Stimulated activated CD8-positive, alpha-beta memory T cell treated with anti-CD3 and anti-CD28 coated beads, Interleukin-7, amount 100 ng/mL, for 1 hour (primary cell): ENCODE measurements around the gene JAKMIP1.

Source experiments
- DNase-seq, 2 donors: peaks; one replicate each; pipeline ENCODE4 v3.0.0-alpha.2; 2020; ENCODE audit warnings: low read depth in 2 of 2

JAKMIP1 gene

GRCh38 chr4:6201580-6202091, 1.3 kb upstream of the JAKMIP1 start:
- no peak for DNase-seq

DNA sequence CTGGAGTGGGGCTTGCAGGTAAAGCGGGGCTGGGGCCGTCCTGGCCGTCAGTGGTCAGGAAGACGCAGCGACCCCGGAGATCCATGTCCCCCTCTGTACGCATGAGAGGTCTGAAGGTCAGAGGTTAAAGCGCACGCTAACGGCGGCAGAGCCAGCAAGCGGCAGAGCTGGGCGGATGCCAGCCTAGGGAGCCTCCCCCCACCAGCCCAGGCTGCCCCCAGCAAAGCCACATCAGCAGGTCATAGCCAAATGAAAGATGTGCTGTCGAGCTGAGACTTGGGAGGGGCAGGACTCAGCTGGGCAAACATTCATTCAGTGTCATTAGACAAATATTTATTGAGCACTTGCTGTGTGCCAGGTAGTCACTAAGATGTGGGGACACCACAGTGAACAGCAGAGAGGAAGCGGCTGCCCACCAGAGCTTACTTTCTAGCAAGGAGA, 593 bp upstream of the JAKMIP1 start:
- DNase-seq = no peak

- DNase-seq = no peak
These were observed 877 bp downstream of the JAKMIP1 start for GRCh38 chr4:6199422-6199921.

GRCh38 chr4:6198768-6199421, 1.5 kb downstream of the JAKMIP1 start:
- no peak for DNase-seq

DNA sequence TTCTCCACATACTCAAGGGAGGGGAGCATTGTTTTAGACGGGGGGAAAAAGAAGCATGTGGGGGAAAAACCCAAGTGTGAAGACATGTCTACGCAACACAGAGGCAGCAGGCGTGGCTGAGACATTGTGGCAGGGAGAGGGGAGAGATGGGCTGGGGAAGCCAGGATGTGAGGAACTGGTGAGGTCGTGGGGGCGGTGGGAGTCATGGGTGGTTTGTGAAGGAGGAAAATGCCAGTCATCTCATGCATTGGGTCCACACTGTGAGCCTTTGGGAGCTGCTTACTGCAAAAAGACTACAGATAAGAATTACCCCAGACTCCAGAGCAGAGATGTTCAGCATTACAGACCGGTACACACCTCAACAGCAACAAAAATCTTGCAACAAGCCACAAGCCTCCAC, 2.1 kb downstream of the JAKMIP1 start:
- DNase-seq = peak in 1 of 2 donors; percentile 36

- DNase-seq = no peak
These were observed 2.7 kb downstream of the JAKMIP1 start for GRCh38 chr4:6197433-6198174.

DNA sequence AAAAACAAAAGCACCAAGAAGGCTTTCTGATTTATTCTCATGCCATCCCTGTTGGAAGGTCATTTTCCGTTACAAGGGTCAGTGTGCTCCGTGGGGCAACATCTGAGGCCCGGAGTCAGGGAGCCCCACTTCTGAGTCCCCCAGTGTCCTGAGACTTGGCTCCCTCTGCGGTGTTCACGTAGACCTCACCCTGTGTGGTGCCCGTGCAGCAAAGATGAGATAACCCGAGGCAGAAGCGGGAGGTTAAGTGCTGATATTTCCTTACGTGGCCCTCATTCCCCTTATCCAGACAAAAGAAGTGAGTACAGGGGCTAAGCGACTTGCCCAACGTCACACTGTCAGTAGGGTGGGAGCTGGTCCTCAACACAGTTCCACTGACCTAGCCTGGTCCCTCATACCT, 3.5 kb downstream of the JAKMIP1 start:
- DNase-seq = no peak

GRCh38 chr4:6196324-6196723, 4.0 kb downstream of the JAKMIP1 start:
- no peak for DNase-seq

DNA sequence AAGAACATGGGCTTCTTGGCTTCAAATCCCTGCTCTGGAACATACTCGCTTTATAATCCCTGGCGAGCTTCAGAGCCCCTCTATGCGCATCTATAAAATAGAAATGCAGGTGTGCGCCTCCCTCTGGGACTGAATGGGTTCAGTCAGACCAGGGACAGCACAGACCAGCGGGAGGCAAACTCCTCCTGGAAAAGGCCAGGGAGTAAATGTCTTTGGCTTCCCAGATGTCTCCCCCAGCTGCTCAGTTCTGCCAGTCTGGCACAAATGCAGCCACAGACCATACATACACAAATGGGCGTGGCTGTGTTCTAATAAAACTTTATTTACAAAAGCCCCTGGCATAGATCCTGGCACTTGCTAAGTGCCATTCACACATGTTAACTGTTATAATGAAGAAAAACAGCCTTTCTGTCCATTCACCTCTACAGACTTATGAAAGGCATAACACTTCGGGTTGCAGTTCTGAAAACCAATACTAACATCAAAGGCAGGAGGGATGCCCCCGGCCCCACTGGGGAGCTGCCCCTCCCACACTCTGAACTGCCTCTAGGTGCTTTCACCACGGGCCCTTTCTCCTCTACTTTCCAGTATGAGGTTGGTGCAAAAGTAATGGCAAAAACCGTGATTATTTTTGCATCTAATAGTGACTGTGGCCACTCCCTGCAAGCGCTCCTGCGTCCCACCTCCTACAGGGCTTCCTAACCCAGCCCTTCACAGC, 4.6 kb downstream of the JAKMIP1 start:
- no peak for DNase-seq

- DNase-seq = no peak
These were observed 5.7 kb downstream of the JAKMIP1 start for GRCh38 chr4:6194458-6195195.

GRCh38 chr4:6193399-6193798, 7.0 kb downstream of the JAKMIP1 start:
- no peak for DNase-seq

DNA sequence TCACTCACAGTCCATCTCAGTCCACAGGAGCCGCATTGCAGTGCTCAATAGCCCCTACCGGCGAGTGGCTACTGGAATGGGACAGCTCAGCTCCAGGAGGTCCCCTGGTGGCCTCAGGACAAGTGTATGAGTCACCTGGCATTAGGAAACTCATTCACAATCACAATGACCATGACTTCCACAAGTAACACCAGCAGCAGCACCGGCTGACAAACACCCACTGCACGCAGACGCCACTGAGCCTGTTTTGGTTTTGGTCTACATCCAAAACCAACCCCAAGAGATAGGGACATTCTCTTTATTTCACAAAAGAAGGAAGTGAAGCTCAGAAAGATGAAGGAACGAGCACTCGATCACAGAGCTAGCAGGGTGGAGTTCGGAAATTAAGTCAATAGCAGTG, 8.1 kb downstream of the JAKMIP1 start:
- DNase-seq = no peak

DNA sequence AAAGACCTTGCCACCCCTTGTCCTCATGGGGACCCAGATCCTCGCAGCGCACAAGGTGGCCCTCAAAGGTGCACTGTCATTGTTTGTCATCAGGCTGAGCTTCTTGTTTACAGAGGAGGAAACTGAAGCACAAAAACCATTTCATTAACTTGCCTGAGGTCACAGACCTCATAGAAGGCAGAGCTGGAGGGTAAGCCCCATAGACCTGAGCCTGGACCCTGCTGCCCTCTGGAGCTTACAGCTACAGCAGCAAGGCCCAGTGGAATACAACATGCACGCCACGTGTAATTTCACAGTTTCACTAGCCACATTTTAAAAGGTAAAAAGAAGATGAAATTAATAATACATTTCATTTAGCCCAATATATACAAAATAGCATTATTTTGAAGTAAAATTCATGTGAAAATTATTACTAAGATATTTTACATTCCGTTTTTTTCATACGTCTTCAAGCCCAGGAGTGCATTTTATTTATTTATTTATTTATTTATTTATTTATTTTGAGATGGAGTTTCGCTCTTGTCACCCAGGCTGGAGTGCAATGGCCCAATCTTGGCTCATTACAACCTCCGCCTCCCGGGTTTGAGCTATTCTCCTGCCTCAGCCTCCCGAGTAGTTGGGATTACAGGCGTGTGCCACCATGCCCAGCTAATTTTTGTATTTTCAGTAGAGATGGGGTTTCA, 8.8 kb downstream of the JAKMIP1 start:
- no peak for DNase-seq

- DNase-seq = no peak
These were observed 9.9 kb downstream of the JAKMIP1 start for GRCh38 chr4:6190486-6190885.

DNA sequence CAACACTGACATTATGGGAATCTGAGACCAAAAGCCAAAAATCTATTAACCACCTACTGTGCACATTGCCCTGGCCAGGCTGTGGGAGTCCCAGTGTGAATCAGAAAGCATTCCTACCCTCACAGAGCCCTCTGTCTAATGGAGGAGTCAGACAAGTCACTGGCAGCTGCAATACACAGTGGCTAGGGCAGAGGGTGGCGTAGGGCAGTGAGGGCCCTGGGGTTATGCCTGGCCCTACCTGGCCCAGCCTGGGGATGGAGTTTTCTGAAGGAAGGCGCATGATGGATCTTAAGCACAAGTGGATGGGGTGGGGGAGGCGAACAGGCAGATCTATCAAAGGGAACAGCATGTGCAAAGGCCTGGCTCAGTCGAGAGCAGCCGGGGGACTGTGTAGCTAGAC, 10.8 kb downstream of the JAKMIP1 start:
- DNase-seq = no peak

- no peak for DNase-seq
These were observed 11.6 kb downstream of the JAKMIP1 start for GRCh38 chr4:6188687-6189305.

DNA sequence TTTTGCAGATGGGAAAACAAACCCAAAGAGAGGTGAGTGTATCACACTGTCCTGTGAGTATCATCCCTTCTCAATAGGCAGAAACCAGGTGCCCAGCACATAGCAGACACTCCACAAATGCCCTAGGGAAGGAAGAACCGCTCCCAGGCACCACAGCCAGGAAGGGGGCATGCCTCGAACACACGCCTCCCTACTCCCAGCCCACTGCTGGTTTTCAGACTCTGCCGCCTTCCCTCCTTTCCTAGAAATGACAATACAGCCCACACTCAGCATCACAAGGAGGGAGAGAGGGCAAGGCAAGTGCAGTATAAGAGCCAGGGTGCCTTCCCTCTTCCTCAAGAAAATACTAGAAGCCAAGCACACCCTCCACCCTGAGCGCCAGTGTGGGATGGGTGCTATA, 16.2 kb downstream of the JAKMIP1 start:
- DNase-seq = no peak

- DNase-seq = no peak
These were observed 16.6 kb downstream of the JAKMIP1 start for GRCh38 chr4:6183740-6184139.

DNA sequence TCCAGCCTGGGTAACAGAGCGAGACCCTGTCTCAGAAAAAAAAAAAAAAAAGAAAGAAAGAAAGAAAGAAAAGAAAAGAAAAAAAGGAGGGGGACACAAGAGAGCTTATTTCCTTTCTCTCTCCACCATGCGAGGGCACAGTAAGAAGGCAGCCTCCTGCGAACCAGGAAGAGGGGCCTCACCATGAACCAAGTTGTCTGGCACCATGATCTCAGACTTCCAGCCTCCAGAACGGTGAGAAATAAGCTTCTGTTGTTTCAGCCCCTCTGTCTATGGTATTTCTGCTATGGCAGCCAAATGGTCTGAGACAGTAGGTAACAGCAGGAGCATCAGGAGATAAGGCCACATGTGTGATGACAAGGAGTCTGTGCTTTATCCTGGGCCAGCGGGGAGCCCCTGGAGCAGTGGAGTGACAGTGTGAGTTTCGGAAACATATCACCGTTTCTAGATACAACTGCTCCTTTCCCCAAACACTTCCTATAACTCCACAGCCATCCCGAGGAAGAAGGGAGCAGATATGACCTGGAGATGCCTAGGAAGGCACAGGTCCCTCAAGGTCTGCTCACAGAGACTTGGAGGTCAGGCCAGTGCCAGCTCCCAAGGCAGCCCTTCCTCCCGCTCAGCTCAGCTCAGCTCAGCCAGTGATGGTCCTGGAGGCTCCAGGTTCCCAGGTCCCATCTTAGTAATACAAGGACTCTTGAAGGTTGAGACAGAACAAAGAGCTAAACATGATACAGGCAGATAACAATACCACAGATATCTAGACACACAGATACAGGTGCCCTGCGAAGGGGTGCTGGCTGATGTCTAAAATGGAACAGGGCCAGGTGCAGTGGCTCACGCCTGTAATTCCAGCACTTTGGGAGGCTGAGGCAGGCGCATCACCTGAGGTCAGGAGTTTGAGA, 17.7 kb downstream of the JAKMIP1 start:
- DNase-seq = no peak
